ENCODE measurements around the gene ATRNL1.

The ATRNL1 gene

GRCh38 chr10:115866691-115867090, 773.5 kb downstream of the ATRNL1 start:
- Histone ChIP-seq H4K91ac (ENCODE audit: low read depth, low read length, poor library complexity) (no peak overlapping the region), H2AK5ac (ENCODE audit: low read depth, low read length) (no peak overlapping the region), H2AFZ (ENCODE audit: low read length) (no peak overlapping the region), H2BK12ac (ENCODE audit: low read length) (no peak overlapping the region), H2BK5ac (ENCODE audit: low read length) (no peak overlapping the region), H3K36me3 (replicated peaks in 1 of 2; ENCODE audit: control insufficient read depth in 2 of 2, insufficient read depth in 2 of 2, low read length in 2 of 2) (no peaks in the 10 kb centered on the region), H3K79me1 (ENCODE audit: low read depth, low read length) (no peaks in the 10 kb centered on the region), H3K9me3 (replicated peaks in 1 of 2; ENCODE audit: control insufficient read depth in 2 of 2, insufficient read depth in 1 of 2, low read depth in 1 of 2, low read length in 2 of 2) (no peaks in the 10 kb centered on the region), H3K4me3 (ENCODE audit: low read length in 2 of 2) (no peak overlapping the region), H2BK15ac (ENCODE audit: low read length) (no peak overlapping the region), H4K8ac (ENCODE audit: low read depth, low read length) (no peak overlapping the region), H3K23ac (ENCODE audit: low read depth, low read length, poor library complexity) (no peak overlapping the region), H3K27ac (replicated peaks; ENCODE audit: low read length) (no peak overlapping the region), H3K4ac (ENCODE audit: low read length) (no peak overlapping the region), H2BK120ac (ENCODE audit: low read depth, low read length) (no peak overlapping the region), H3K27me3 (ENCODE audit: control insufficient read depth in 3 of 3, insufficient read depth in 3 of 3, low read depth in 1 of 3, low read length in 3 of 3) (no peaks in the 10 kb centered on the region), H3K4me1 (ENCODE audit: control insufficient read depth in 2 of 2, insufficient read depth in 1 of 2, low read depth in 1 of 2, low read length in 2 of 2) (peaks cover 0 to 1% of the 10 kb centered on the region in 2 donors), H3K18ac (ENCODE audit: low read length) (no peak overlapping the region), H3K14ac (ENCODE audit: low read length) (no peak overlapping the region), H3K4me2 (ENCODE audit: insufficient read depth, low read length, poor library complexity, severe bottlenecking) (no peak overlapping the region), H3K9ac (ENCODE audit: low read depth, low read length, poor library complexity) (no peak overlapping the region)
- no CpG with 5 or more reads among the region's 4 CpGs for WGBS, 2 donors (ENCODE audit: extremely low coverage in 2 of 2, insufficient read length in 2 of 2, insufficient replicate concordance in 1 of 2)
- no peak for DNase-seq (ENCODE audit: low spot score)

- no peak overlapping the region for H2BK120ac ChIP-seq (ENCODE audit: low read depth, low read length)
- WGBS, 2 donors (ENCODE audit: extremely low coverage in 2 of 2, insufficient read length in 2 of 2, insufficient replicate concordance in 1 of 2): no CpG with 5 or more reads among the region's 2 CpGs
These were observed 774.1 kb downstream of the ATRNL1 start for GRCh38 chr10:115867305-115867704.

GRCh38 chr10:115871855-115872254, 778.7 kb downstream of the ATRNL1 start:
- H2AFZ ChIP-seq (ENCODE audit: low read length): no peak overlapping the region
- DNase-seq (ENCODE audit: low spot score): no peak
- no peak overlapping the region for H3K14ac ChIP-seq (ENCODE audit: low read length)
- H3K9ac ChIP-seq (ENCODE audit: low read depth, low read length, poor library complexity): no peak overlapping the region
- H2BK15ac ChIP-seq (ENCODE audit: low read length): no peak overlapping the region
- no peak overlapping the region for H3K27ac ChIP-seq (replicated peaks; ENCODE audit: low read length)
- H3K4me1 ChIP-seq (ENCODE audit: control insufficient read depth in 2 of 2, insufficient read depth in 1 of 2, low read depth in 1 of 2, low read length in 2 of 2): no peaks in the 10 kb centered on the region
- no peak overlapping the region for H3K4me2 ChIP-seq (ENCODE audit: insufficient read depth, low read length, poor library complexity, severe bottlenecking)
- WGBS, 2 donors (ENCODE audit: extremely low coverage in 2 of 2, insufficient read length in 2 of 2, insufficient replicate concordance in 1 of 2): no CpG with 5 or more reads among the region's 1 CpG
- no peaks in the 10 kb centered on the region for H3K9me3 ChIP-seq (replicated peaks in 1 of 2; ENCODE audit: control insufficient read depth in 2 of 2, insufficient read depth in 1 of 2, low read depth in 1 of 2, low read length in 2 of 2)
- no peak overlapping the region for H2BK12ac ChIP-seq (ENCODE audit: low read length)
- H3K4me3 ChIP-seq (ENCODE audit: low read length in 2 of 2): no peak overlapping the region
- no peaks in the 10 kb centered on the region for H3K27me3 ChIP-seq (ENCODE audit: control insufficient read depth in 3 of 3, insufficient read depth in 3 of 3, low read depth in 1 of 3, low read length in 3 of 3)
- H4K91ac ChIP-seq (ENCODE audit: low read depth, low read length, poor library complexity): no peak overlapping the region
- no peaks in the 10 kb centered on the region for H3K36me3 ChIP-seq (replicated peaks in 1 of 2; ENCODE audit: control insufficient read depth in 2 of 2, insufficient read depth in 2 of 2, low read length in 2 of 2)
- no peak overlapping the region for H3K4ac ChIP-seq (ENCODE audit: low read length)
- no peak overlapping the region for H2AK5ac ChIP-seq (ENCODE audit: low read depth, low read length)
- H2BK5ac ChIP-seq (ENCODE audit: low read length): no peak overlapping the region
- H3K18ac ChIP-seq (ENCODE audit: low read length): no peak overlapping the region
- H4K8ac ChIP-seq (ENCODE audit: low read depth, low read length): no peak overlapping the region
- no peak overlapping the region for H2BK120ac ChIP-seq (ENCODE audit: low read depth, low read length)
- no peak overlapping the region for H3K23ac ChIP-seq (ENCODE audit: low read depth, low read length, poor library complexity)
- H3K79me1 ChIP-seq (ENCODE audit: low read depth, low read length): no peaks in the 10 kb centered on the region

More at GRCh38 chr10:115867305-115867704, 774.1 kb downstream of the ATRNL1 start:
- H3K27ac ChIP-seq (replicated peaks; ENCODE audit: low read length): no peak overlapping the region
- no peaks in the 10 kb centered on the region for H3K79me1 ChIP-seq (ENCODE audit: low read depth, low read length)
- H3K4me2 ChIP-seq (ENCODE audit: insufficient read depth, low read length, poor library complexity, severe bottlenecking): no peak overlapping the region
- H3K4me1 ChIP-seq (ENCODE audit: control insufficient read depth in 2 of 2, insufficient read depth in 1 of 2, low read depth in 1 of 2, low read length in 2 of 2): peaks cover 0 to 1% of the 10 kb centered on the region in 2 donors
- H2BK12ac ChIP-seq (ENCODE audit: low read length): no peak overlapping the region
- H3K18ac ChIP-seq (ENCODE audit: low read length): no peak overlapping the region
- H2BK15ac ChIP-seq (ENCODE audit: low read length): no peak overlapping the region
- H3K36me3 ChIP-seq (replicated peaks in 1 of 2; ENCODE audit: control insufficient read depth in 2 of 2, insufficient read depth in 2 of 2, low read length in 2 of 2): no peaks in the 10 kb centered on the region
- no peaks in the 10 kb centered on the region for H3K9me3 ChIP-seq (replicated peaks in 1 of 2; ENCODE audit: control insufficient read depth in 2 of 2, insufficient read depth in 1 of 2, low read depth in 1 of 2, low read length in 2 of 2)
- no peak overlapping the region for H3K4me3 ChIP-seq (ENCODE audit: low read length in 2 of 2)
- no peak overlapping the region for H4K8ac ChIP-seq (ENCODE audit: low read depth, low read length)
- H3K27me3 ChIP-seq (ENCODE audit: control insufficient read depth in 3 of 3, insufficient read depth in 3 of 3, low read depth in 1 of 3, low read length in 3 of 3): no peaks in the 10 kb centered on the region
- no peak overlapping the region for H3K14ac ChIP-seq (ENCODE audit: low read length)
- no peak overlapping the region for H3K23ac ChIP-seq (ENCODE audit: low read depth, low read length, poor library complexity)
- no peak overlapping the region for H2AK5ac ChIP-seq (ENCODE audit: low read depth, low read length)
- no peak overlapping the region for H2AFZ ChIP-seq (ENCODE audit: low read length)
- no peak overlapping the region for H2BK5ac ChIP-seq (ENCODE audit: low read length)
- H4K91ac ChIP-seq (ENCODE audit: low read depth, low read length, poor library complexity): no peak overlapping the region
- H3K9ac ChIP-seq (ENCODE audit: low read depth, low read length, poor library complexity): no peak overlapping the region
- H3K4ac ChIP-seq (ENCODE audit: low read length): no peak overlapping the region
- no peak for DNase-seq (ENCODE audit: low spot score)

- Histone ChIP-seq H3K18ac (ENCODE audit: low read length) (no peak overlapping the region), H3K27me3 (ENCODE audit: control insufficient read depth in 3 of 3, insufficient read depth in 3 of 3, low read depth in 1 of 3, low read length in 3 of 3) (no peaks in the 10 kb centered on the region), H2BK120ac (ENCODE audit: low read depth, low read length) (no peak overlapping the region), H3K79me1 (ENCODE audit: low read depth, low read length) (no peaks in the 10 kb centered on the region), H3K9me3 (replicated peaks in 1 of 2; ENCODE audit: control insufficient read depth in 2 of 2, insufficient read depth in 1 of 2, low read depth in 1 of 2, low read length in 2 of 2) (no peaks in the 10 kb centered on the region), H4K91ac (ENCODE audit: low read depth, low read length, poor library complexity) (no peak overlapping the region), H2BK5ac (ENCODE audit: low read length) (no peak overlapping the region), H3K4me3 (ENCODE audit: low read length in 2 of 2) (no peak overlapping the region), H4K8ac (ENCODE audit: low read depth, low read length) (no peak overlapping the region), H3K27ac (replicated peaks; ENCODE audit: low read length) (no peak overlapping the region), H3K36me3 (replicated peaks in 1 of 2; ENCODE audit: control insufficient read depth in 2 of 2, insufficient read depth in 2 of 2, low read length in 2 of 2) (no peaks in the 10 kb centered on the region), H3K4me1 (ENCODE audit: control insufficient read depth in 2 of 2, insufficient read depth in 1 of 2, low read depth in 1 of 2, low read length in 2 of 2) (no peaks in the 10 kb centered on the region), H2AFZ (ENCODE audit: low read length) (no peak overlapping the region), H3K4ac (ENCODE audit: low read length) (no peak overlapping the region), H2AK5ac (ENCODE audit: low read depth, low read length) (no peak overlapping the region), H3K4me2 (ENCODE audit: insufficient read depth, low read length, poor library complexity, severe bottlenecking) (no peak overlapping the region), H3K14ac (ENCODE audit: low read length) (no peak overlapping the region), H2BK12ac (ENCODE audit: low read length) (no peak overlapping the region), H3K9ac (ENCODE audit: low read depth, low read length, poor library complexity) (no peak overlapping the region), H2BK15ac (ENCODE audit: low read length) (no peak overlapping the region), H3K23ac (ENCODE audit: low read depth, low read length, poor library complexity) (no peak overlapping the region)
- 100% methylated on average over 1 of the region's 2 CpGs; no CpG with 5 or more reads in 1 of the 2 donors for WGBS, 2 donors (ENCODE audit: extremely low coverage in 2 of 2, insufficient read length in 2 of 2, insufficient replicate concordance in 1 of 2)
- no peak for DNase-seq (ENCODE audit: low spot score)
These were observed 782.0 kb downstream of the ATRNL1 start for GRCh38 chr10:115875172-115875571.

All from neuronal stem cell (in vitro differentiated cells).